ENCODE measurements around the gene RP2.

DNA sequence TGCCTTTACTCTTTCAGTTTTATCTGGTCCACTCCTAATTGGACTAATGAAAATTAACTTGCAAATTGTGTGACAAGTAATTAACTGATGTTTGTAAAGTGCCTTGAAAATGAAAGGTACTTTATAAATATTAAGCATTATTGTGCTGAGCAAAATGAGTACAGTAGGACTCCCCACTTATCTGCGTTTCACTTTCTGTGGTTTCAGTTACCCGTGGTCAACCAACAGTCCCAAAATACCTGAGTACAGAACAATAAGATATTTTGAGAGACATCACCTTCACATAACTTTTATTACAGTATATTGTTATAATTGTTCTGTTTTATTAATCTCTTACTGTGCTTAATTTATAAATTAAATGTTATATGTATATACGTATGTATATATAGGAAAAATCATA is 48.0 kb downstream of the RP2 start:
- TF ChIP-seq, protein P1, sequence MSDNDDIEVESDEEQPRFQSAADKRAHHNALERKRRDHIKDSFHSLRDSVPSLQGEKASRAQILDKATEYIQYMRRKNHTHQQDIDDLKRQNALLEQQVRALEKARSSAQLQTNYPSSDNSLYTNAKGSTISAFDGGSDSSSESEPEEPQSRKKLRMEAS (IDR thresholded peaks at IDR 0.05): no peak
- TF ChIP-seq EZH2 (IDR thresholded peaks at IDR 0.05; ENCODE audit: low read depth, low read length, severe bottlenecking): no peak
- TF ChIP-seq, protein P2, sequence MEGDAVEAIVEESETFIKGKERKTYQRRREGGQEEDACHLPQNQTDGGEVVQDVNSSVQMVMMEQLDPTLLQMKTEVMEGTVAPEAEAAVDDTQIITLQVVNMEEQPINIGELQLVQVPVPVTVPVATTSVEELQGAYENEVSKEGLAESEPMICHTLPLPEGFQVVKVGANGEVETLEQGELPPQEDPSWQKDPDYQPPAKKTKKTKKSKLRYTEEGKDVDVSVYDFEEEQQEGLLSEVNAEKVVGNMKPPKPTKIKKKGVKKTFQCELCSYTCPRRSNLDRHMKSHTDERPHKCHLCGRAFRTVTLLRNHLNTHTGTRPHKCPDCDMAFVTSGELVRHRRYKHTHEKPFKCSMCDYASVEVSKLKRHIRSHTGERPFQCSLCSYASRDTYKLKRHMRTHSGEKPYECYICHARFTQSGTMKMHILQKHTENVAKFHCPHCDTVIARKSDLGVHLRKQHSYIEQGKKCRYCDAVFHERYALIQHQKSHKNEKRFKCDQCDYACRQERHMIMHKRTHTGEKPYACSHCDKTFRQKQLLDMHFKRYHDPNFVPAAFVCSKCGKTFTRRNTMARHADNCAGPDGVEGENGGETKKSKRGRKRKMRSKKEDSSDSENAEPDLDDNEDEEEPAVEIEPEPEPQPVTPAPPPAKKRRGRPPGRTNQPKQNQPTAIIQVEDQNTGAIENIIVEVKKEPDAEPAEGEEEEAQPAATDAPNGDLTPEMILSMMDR (IDR thresholded peaks at IDR 0.05; ENCODE audit: control extremely low read depth in 1 of 3, insufficient read depth in 1 of 3, low read depth in 1 of 3, low read length in 3 of 3): no peak
- TF ChIP-seq CHD1 (IDR thresholded peaks at IDR 0.05; ENCODE audit: low read depth, low read length): no peak
- TF ChIP-seq TAF1 (IDR thresholded peaks at IDR 0.05; ENCODE audit: low read depth, low read length): no peak
- TF ChIP-seq EP300 (IDR thresholded peaks at IDR 0.05; ENCODE audit: borderline replicate concordance in 1 of 2, low read depth in 2 of 2, low read length in 2 of 2): no peak
- no peak for TF ChIP-seq SIN3A (conservative IDR thresholded peaks at IDR 0.05 in 1 of 2, IDR thresholded peaks at IDR 0.05 in 1 of 2; ENCODE audit: low read depth in 1 of 2, low read length in 2 of 2)
- TF ChIP-seq SIX5 (IDR thresholded peaks at IDR 0.05; ENCODE audit: low read depth, low read length): no peak
- no peak for TF ChIP-seq NRF1 (IDR thresholded peaks at IDR 0.05; ENCODE audit: low read depth, low read length)
- no peak for TF ChIP-seq HDAC2 (IDR thresholded peaks at IDR 0.05; ENCODE audit: borderline replicate concordance in 1 of 2, low read depth in 2 of 2, low read length in 2 of 2)
- TF ChIP-seq POLR2AphosphoS5 (IDR thresholded peaks at IDR 0.05; ENCODE audit: low read depth, low read length): no peak
- TF ChIP-seq POLR2A (IDR thresholded peaks at IDR 0.05; ENCODE audit: control extremely low read depth in 1 of 2, low read depth in 2 of 2, low read length in 2 of 2): no peak
